Fibroblast of pulmonary artery (primary cell): Measurements from ENCODE around the gene MGAT4A.

Experiments used
- DNase-seq: peaks from one replicate; pipeline ENCODE4 v3.0.0-alpha.2; 2010; ENCODE audit warnings: low read depth
- H3K4me3 ChIP-seq: replicated peaks from 2 replicates; pipeline ENCODE4 v1.5.1; 2011; ENCODE audit warnings: low read depth, mild to moderate bottlenecking, control low read depth, low read length, moderate library complexity
- CTCF ChIP-seq: IDR thresholded peaks from 2 replicates; pipeline ENCODE4 v1.5.1; 2011; ENCODE audit warnings: mild to moderate bottlenecking, control low read depth, low read length, inconsistent platforms; ENCODE audit errors: missing control alignments

The MGAT4A gene

GRCh38 chr2:98654699-98655495, 76.0 kb downstream of the MGAT4A start:
- H3K4me3 ChIP-seq: no peak overlapping the region
- no peak for DNase-seq
- TF ChIP-seq CTCF: no peak

GRCh38 chr2:98650998-98651397, 79.9 kb downstream of the MGAT4A start:
- DNase-seq: no peak
- no peak overlapping the region for H3K4me3 ChIP-seq
- TF ChIP-seq CTCF: no peak

GRCh38 chr2:98649992-98650375, 80.9 kb downstream of the MGAT4A start:
- no peak for DNase-seq
- no peak for TF ChIP-seq CTCF
- H3K4me3 ChIP-seq: no peak overlapping the region

GRCh38 chr2:98649135-98649991, 81.6 kb downstream of the MGAT4A start:
- peak; percentile 85 for DNase-seq
- no peak for TF ChIP-seq CTCF
- H3K4me3 ChIP-seq: no peak overlapping the region

GRCh38 chr2:98648451-98648850, 82.5 kb downstream of the MGAT4A start:
- no peak overlapping the region for H3K4me3 ChIP-seq
- no peak for DNase-seq
- no peak for TF ChIP-seq CTCF

- no peak overlapping the region for H3K4me3 ChIP-seq
- TF ChIP-seq CTCF: no peak
- DNase-seq: peak; percentile 3
Observed at GRCh38 chr2:98647636-98648035, 83.3 kb downstream of the MGAT4A start.
